WI38 (cell line): ENCODE measurements around the gene DAPK2.

Experiments used
- H3K4me3 ChIP-seq: 2 replicates; pipeline ENCODE4 v1.5.1; 2011; ENCODE audit warnings: low read depth, mild to moderate bottlenecking, control low read depth, low read length
- CTCF ChIP-seq: IDR thresholded peaks from 2 replicates; pipeline ENCODE4 v1.5.1; 2012; ENCODE audit warnings: low read depth, mild to moderate bottlenecking, control low read depth, low read length

Gene DAPK2

GRCh38 chr15:63986185-63986680, 60.1 kb downstream of the DAPK2 start:
- no peak overlapping the region for H3K4me3 ChIP-seq
- TF ChIP-seq CTCF: no peak

- TF ChIP-seq CTCF: no peak
- no peak overlapping the region for H3K4me3 ChIP-seq
Observed at GRCh38 chr15:63985221-63986184, 60.8 kb downstream of the DAPK2 start.

GRCh38 chr15:63984331-63984730, 62.0 kb downstream of the DAPK2 start:
- TF ChIP-seq CTCF: no peak
- H3K4me3 ChIP-seq: no peak overlapping the region

- TF ChIP-seq CTCF: no peak
- H3K4me3 ChIP-seq: no peak overlapping the region
Observed at GRCh38 chr15:63983061-63983711, 63.1 kb downstream of the DAPK2 start.

GRCh38 chr15:63982381-63982854, 63.9 kb downstream of the DAPK2 start:
- no peak for TF ChIP-seq CTCF
- no peak overlapping the region for H3K4me3 ChIP-seq

GRCh38 chr15:63981596-63982320, 64.5 kb downstream of the DAPK2 start:
- TF ChIP-seq CTCF: no peak
- H3K4me3 ChIP-seq: no peak overlapping the region
